SK-N-SH (cell line): Measurements from ENCODE around the gene NRL. TPM values are rescaled to one million over a fixed set of nuclear protein-coding genes. Genes with fewer than 3 reads are reported as not detected.

Source experiments
- CTCF ChIA-PET: fragments of 300-600, 350-600 bp; formaldehyde crosslinking; extraction: SDS; loops from one replicate; lab custom pipeline; 2021; lab: Yijun Ruan, JAX
- POLR2A ChIA-PET: fragments of 350-600 bp; sonication (Branson Sonifier 250); formaldehyde crosslinking; extraction: SDS; loops from one replicate; lab custom pipeline; 2020; ENCODE audit warnings: antibody characterized with exemption, inconsistent platforms; lab: Yijun Ruan, JAX
- DNase-seq: peaks from one replicate; pipeline ENCODE4 v3.0.0; 2012
- H2AFZ ChIP-seq: fragments of 200-600 bp; sonication (generic); 2 replicates; pipeline ENCODE4 v1.8.1; 2016; ENCODE audit warnings: antibody characterized with exemption, mild to moderate bottlenecking, low read depth
- H3F3A ChIP-seq: fragments of 200-600 bp; sonication (generic); replicated peaks from 2 replicates; pipeline ENCODE3; 2016; ENCODE audit warnings: antibody characterized with exemption, mild to moderate bottlenecking; ENCODE audit not compliant: insufficient read depth
- H3K27ac ChIP-seq, 2 experiments: fragments of 200-500 bp in 1 of 2; fragments of 200-600 bp in 1 of 2; sonication (Bioruptor generic) in 1 of 2; sonication (generic), shearing (Covaris generic) in 1 of 2; 2 replicates each; pipeline versions ENCODE4 v1.5.1 to v1.6.1; 2014 to 2016; ENCODE audit warnings: low read depth in 2 of 2, inconsistent platforms in 1 of 2, low read length in 1 of 2, mild to moderate bottlenecking in 1 of 2, mixed read lengths in 1 of 2
- H3K27me3 ChIP-seq: fragments of 200-600 bp; sonication (generic), shearing (Covaris generic); 2 replicates; pipeline ENCODE4 v1.6.1; 2016; ENCODE audit warnings: mixed run types; ENCODE audit not compliant: insufficient read depth
- H3K36me3 ChIP-seq, 2 experiments: fragments of 200-500 bp in 1 of 2; fragments of 200-600 bp in 1 of 2; sonication (Bioruptor generic) in 1 of 2; sonication (generic) in 1 of 2; replicated peaks in 1 of 2; 2 replicates each; pipeline versions ENCODE3 to v1.5.1; 2014 to 2016; ENCODE audit warnings: low read length in 1 of 2, mild to moderate bottlenecking in 1 of 2; ENCODE audit not compliant: insufficient read depth in 2 of 2, control insufficient read depth in 1 of 2
- H3K4me1 ChIP-seq, 2 experiments: fragments of 200-500 bp in 1 of 2; fragments of 200-600 bp in 1 of 2; sonication (Bioruptor generic) in 1 of 2; sonication (generic), shearing (Covaris generic) in 1 of 2; 2 replicates each; pipeline versions ENCODE4 v1.5.1 to v1.6.1; 2014 to 2016; ENCODE audit warnings: low read depth in 1 of 2, low read length in 1 of 2, mixed run types in 1 of 2; ENCODE audit not compliant: insufficient read depth in 2 of 2, control insufficient read depth in 1 of 2
- H3K4me2 ChIP-seq: fragments of 200-600 bp; sonication (generic), shearing (Covaris generic); 2 replicates; pipeline ENCODE4 v1.6.1; 2017; ENCODE audit warnings: mixed run types
- H3K4me3 ChIP-seq, 2 experiments: fragments of 200-500 bp in 1 of 2; fragments of 200-600 bp in 1 of 2; sonication (Bioruptor generic) in 1 of 2; sonication (generic), shearing (Covaris generic) in 1 of 2; 2 replicates each; pipeline versions ENCODE4 v1.5.1 to v1.8.1; 2014 to 2016; ENCODE audit warnings: low read depth in 2 of 2, inconsistent platforms in 1 of 2, low read length in 1 of 2, mild to moderate bottlenecking in 1 of 2, mixed read lengths in 1 of 2, moderate library complexity in 1 of 2
- H3K79me2 ChIP-seq: fragments of 200-600 bp; sonication (generic); 2 replicates; pipeline ENCODE4 v1.8.1; 2017; ENCODE audit warnings: mild to moderate bottlenecking; ENCODE audit not compliant: insufficient read depth
- H3K9ac ChIP-seq: fragments of 200-600 bp; sonication (generic); 2 replicates; pipeline ENCODE4 v1.6.1; 2017; ENCODE audit warnings: mixed run types
- H3K9me2 ChIP-seq: fragments of 200-600 bp; sonication (generic); 2 replicates; pipeline ENCODE4 v1.6.1; 2017; ENCODE audit warnings: mixed run types
- H3K9me3 ChIP-seq: fragments of 200-600 bp; sonication (generic); 2 replicates; pipeline ENCODE4 v1.6.1; 2017; ENCODE audit warnings: mixed run types, mild to moderate bottlenecking, moderate library complexity
- H4K20me1 ChIP-seq: fragments of 200-600 bp; sonication (generic); 2 replicates; pipeline ENCODE4 v1.6.1; 2017; ENCODE audit warnings: mild to moderate bottlenecking, mixed run types; ENCODE audit not compliant: insufficient read depth
- CTCF ChIP-seq: fragments of 200-600 bp; sonication (generic); IDR thresholded peaks from 2 replicates; pipeline ENCODE4 v1.6.1; 2017; ENCODE audit warnings: antibody characterized with exemption, mild to moderate bottlenecking, moderate library complexity
- EP300 ChIP-seq, 2 experiments: IDR thresholded peaks; 2 replicates each; pipeline versions ENCODE4 v1.4.0 to v1.6.1; 2012; ENCODE audit warnings: borderline replicate concordance in 1 of 2, low read depth in 1 of 2, low read length in 1 of 2
- FOXM1 ChIP-seq: IDR thresholded peaks from 2 replicates; pipeline ENCODE4 v1.4.0; 2012; ENCODE audit warnings: low read depth, mild to moderate bottlenecking
- GATA2 ChIP-seq: sonication (generic); formaldehyde crosslinking; IDR thresholded peaks from 2 replicates; pipeline ENCODE4 v1.5.0; 2020; ENCODE audit warnings: mild to moderate bottlenecking, missing genetic modification reagents
- MAX ChIP-seq: IDR thresholded peaks from 2 replicates; pipeline ENCODE4 v1.4.0; 2012; ENCODE audit warnings: low read depth
- MXI1 ChIP-seq: IDR thresholded peaks from 2 replicates; pipeline ENCODE4 v1.6.1; 2012; ENCODE audit warnings: mild to moderate bottlenecking, low read depth, low read length, improper control_type of control experiment
- POLR2AphosphoS5 ChIP-seq: IDR thresholded peaks from 2 replicates; pipeline ENCODE4 v1.6.1; 2012; ENCODE audit warnings: low read depth, low read length
- REST ChIP-seq: IDR thresholded peaks from 2 replicates; pipeline ENCODE4 v1.6.1; 2012; ENCODE audit warnings: mild to moderate bottlenecking, low read depth, low read length, moderate library complexity
- RFX5 ChIP-seq: IDR thresholded peaks from 2 replicates; pipeline ENCODE4 v1.6.1; 2012; ENCODE audit warnings: mild to moderate bottlenecking, improper control_type of control experiment, low read length
- TAF1 ChIP-seq: IDR thresholded peaks from 2 replicates; pipeline ENCODE4 v1.6.1; 2012; ENCODE audit warnings: low read depth, mild to moderate bottlenecking, low read length, moderate library complexity, borderline replicate concordance
- TEAD4 ChIP-seq: IDR thresholded peaks from 2 replicates; pipeline ENCODE4 v1.4.0; 2012; ENCODE audit warnings: mild to moderate bottlenecking, borderline replicate concordance; ENCODE audit not compliant: insufficient read depth
- ZBTB33 ChIP-seq: IDR thresholded peaks from 2 replicates; pipeline ENCODE4 v1.4.0; 2012; ENCODE audit warnings: low read depth, borderline replicate concordance
- WGBS: methylation state at CpG from one replicate; pipeline ENCODE4 v1.1.6; 2017; ENCODE audit warnings: low lambda C conversion rate; 5-methylcytosine and 5-hydroxymethylcytosine counted together
- polyA plus RNA-seq, 3 experiments: library from polyadenylated mRNA; depleted of rRNA; stranded (reverse); fragments of >200 nt; gene quantifications; 2 replicates each; pipeline ENCODE4 v1.2.3, GENCODE V29; 2012
- TF ChIP-seq, protein P1 (sequence below): IDR thresholded peaks from 2 replicates; pipeline ENCODE4; 2012
- TF ChIP-seq, protein P2 (sequence below): fragments of 150-350 bp; IDR thresholded peaks from 2 replicates; pipeline ENCODE4 v1.6.1; 2016; ENCODE audit warnings: mild to moderate bottlenecking, low read depth, low read length
- TF ChIP-seq, protein P3 (sequence below): IDR thresholded peaks from 2 replicates; pipeline ENCODE4 v1.4.0; 2012; ENCODE audit warnings: low read depth, borderline replicate concordance

NRL gene
- polyA plus RNA-seq, 1 of the 3 experiments (the other 2 are of a cell fraction): 0.76 TPM

- POLR2A ChIA-PET: interaction anchor here (0.6 to 6.2 kb wide), 12 partner anchors 10 to 128 kb away, joined by 3 to 46 read pairs (median 9); partner anchors contain the start of genes CARMIL3, DCAF11, NRL and PSME2
Measured at GRCh38 chr14:24093901-24094840, 20.6 kb downstream of the NRL start, which contains the start of gene PCK2. Gene PCK2, plus strand, starts transcription at chr14:24094311. Its CDS starts 95 bp downstream, at chr14:24094406.

More at GRCh38 chr14:24093901-24094840, 20.6 kb downstream of the NRL start, which contains the start of gene PCK2:
- no peaks in the 10 kb centered on the region for H3K9me2 ChIP-seq
- H3K27ac ChIP-seq: peak within 1 kb of the TSS; percentile 73 to 93
- no peaks in the 10 kb centered on the region for H3K27me3 ChIP-seq
- CTCF ChIA-PET: interaction anchor here (0.7 to 25.4 kb wide), 9 partner anchors 12 to 296 kb away, joined by 3 to 1159 read pairs (median 6); partner anchors contain the start of genes CARMIL3, CPNE6, DCAF11 and IRF9
- peaks cover 3% of the 10 kb centered on the region for H3F3A ChIP-seq
- H3K4me3 ChIP-seq: peak within 1 kb of the TSS; percentile 80 to 92
- no peaks in the 10 kb centered on the region for H4K20me1 ChIP-seq
- H3K79me2 ChIP-seq: peaks cover 16% of the 10 kb centered on the region
- H2AFZ ChIP-seq: peak within 1 kb of the TSS; percentile 91
- DNase-seq: peak; percentile 97
- peak within 1 kb of the TSS; percentile 100 for H3K4me2 ChIP-seq
- no peak for TF ChIP-seq RFX5
- TF ChIP-seq MAX: peak; percentile 78
- TF ChIP-seq, protein P1, sequence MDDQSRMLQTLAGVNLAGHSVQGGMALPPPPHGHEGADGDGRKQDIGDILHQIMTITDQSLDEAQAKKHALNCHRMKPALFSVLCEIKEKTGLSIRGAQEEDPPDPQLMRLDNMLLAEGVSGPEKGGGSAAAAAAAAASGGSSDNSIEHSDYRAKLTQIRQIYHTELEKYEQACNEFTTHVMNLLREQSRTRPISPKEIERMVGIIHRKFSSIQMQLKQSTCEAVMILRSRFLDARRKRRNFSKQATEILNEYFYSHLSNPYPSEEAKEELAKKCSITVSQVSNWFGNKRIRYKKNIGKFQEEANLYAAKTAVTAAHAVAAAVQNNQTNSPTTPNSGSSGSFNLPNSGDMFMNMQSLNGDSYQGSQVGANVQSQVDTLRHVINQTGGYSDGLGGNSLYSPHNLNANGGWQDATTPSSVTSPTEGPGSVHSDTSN: 0 out of 2 replicates have a peak, but pooled peaks have one; percentile 3
- TF ChIP-seq, protein P2, sequence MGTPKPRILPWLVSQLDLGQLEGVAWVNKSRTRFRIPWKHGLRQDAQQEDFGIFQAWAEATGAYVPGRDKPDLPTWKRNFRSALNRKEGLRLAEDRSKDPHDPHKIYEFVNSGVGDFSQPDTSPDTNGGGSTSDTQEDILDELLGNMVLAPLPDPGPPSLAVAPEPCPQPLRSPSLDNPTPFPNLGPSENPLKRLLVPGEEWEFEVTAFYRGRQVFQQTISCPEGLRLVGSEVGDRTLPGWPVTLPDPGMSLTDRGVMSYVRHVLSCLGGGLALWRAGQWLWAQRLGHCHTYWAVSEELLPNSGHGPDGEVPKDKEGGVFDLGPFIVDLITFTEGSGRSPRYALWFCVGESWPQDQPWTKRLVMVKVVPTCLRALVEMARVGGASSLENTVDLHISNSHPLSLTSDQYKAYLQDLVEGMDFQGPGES: no peak
- TF ChIP-seq TEAD4: no peak
- 0 out of 2 replicates have a peak, but pooled peaks have one; percentile 6 for TF ChIP-seq CTCF
- TF ChIP-seq, protein P3, sequence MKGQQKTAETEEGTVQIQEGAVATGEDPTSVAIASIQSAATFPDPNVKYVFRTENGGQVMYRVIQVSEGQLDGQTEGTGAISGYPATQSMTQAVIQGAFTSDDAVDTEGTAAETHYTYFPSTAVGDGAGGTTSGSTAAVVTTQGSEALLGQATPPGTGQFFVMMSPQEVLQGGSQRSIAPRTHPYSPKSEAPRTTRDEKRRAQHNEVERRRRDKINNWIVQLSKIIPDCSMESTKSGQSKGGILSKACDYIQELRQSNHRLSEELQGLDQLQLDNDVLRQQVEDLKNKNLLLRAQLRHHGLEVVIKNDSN: 0 out of 2 replicates have a peak, but pooled peaks have one; percentile 8
- 0 out of 4 replicates have a peak, but pooled peaks of 1 of the 2 experiments have one; percentile 10 for TF ChIP-seq EP300 (IDR thresholded peaks at IDR 0.05; ENCODE audit: borderline replicate concordance in 1 of 2, low read depth in 1 of 2, low read length in 1 of 2)
- 0 out of 2 replicates have a peak, but pooled peaks have one; percentile 24 for TF ChIP-seq MXI1
- TF ChIP-seq GATA2 (CRISPR knock-in tag): peak; percentile 60
- TF ChIP-seq ZBTB33: 0 out of 2 replicates have a peak, but pooled peaks have one; percentile 11
- TF ChIP-seq REST: no peak
- TF ChIP-seq POLR2AphosphoS5: peak; percentile 93
- peak; percentile 79 for TF ChIP-seq TAF1
- peak; percentile 37; the same call in 1 of the 2 replicates for TF ChIP-seq FOXM1
- WGBS: 2% methylated on average over 58 of the region's 68 CpGs
- no peaks in the 10 kb centered on the region for H3K9me3 ChIP-seq
- H3K4me1 ChIP-seq: peaks cover 12 to 19% of the 10 kb centered on the region in 2 experiments; a peak in 2 of 4 replicates
- H3K9ac ChIP-seq: peak within 1 kb of the TSS; percentile 92
- peaks cover 0 to 3% of the 10 kb centered on the region in 2 experiments for H3K36me3 ChIP-seq
